Measurements from ENCODE around the gene HIPK3.

DNA sequence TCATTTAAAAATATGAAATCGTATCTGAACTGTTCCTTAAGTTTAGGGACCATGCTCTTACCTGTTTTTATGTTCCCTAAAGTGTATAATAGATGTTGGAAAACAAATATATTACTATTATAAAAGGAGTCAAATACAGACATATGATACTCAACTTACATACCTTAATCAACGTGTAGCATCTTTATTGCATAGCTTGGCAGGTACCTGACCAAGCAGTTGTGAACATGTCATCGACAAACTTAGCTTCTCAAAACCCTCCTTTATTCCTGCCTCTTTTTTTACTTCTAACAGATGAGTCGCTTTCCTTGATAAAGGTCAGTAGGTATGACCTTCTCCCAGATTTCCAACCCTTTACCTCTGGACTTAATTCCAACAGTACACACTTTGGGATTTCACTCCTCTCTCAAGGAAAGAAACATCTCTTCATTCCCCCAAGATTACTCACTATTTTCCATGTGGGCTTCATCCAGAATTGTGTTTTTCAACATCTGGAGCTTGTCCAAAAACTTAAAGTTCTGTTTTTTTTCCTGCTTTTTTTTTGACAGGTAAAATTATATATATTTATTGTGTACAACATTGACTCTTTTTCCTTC lies 11.9 kb downstream of the HIPK3 start:
- no peak for TF ChIP-seq GATA3 (IDR thresholded peaks at IDR 0.05; ENCODE audit: low read depth, low read length)
- TF ChIP-seq GATA2 (IDR thresholded peaks at IDR 0.05; ENCODE audit: low read depth, low read length): no peak

Measured in SH-SY5Y (cell line).